GM19043 (cell line): ENCODE data around the gene RPRD1B.
A peak's percentile ranks its signal among the peaks of the same experiment; 100 is the strongest.

Experiments
- ATAC-seq: cut with Tn5 transposase; IDR thresholded peaks from one replicate; pipeline ENCODE4 v1.9.1; 2021; ENCODE audit warnings: low read depth; ENCODE audit not compliant: unreplicated experiment

RPRD1B gene

DNA sequence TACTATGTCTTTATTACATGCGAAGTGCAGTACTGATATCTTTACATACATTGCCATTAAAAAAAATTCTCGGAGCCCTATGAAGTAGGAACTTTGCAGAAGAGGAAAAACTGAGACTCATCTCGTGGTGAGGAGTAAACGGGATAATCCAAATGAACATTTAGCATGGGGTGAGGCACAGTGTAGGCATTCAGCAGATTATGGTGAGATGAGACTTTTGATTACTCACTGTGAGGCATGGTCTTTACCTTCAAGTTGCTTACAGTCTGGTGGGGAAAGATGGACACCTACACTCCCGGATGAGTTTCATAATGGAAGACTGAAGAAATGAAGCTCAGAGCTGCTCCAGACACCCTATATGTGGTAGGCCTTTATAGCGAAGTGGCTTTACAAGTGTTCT, 1.4 kb downstream of the RPRD1B start:
- ATAC-seq, result no peak

DNA sequence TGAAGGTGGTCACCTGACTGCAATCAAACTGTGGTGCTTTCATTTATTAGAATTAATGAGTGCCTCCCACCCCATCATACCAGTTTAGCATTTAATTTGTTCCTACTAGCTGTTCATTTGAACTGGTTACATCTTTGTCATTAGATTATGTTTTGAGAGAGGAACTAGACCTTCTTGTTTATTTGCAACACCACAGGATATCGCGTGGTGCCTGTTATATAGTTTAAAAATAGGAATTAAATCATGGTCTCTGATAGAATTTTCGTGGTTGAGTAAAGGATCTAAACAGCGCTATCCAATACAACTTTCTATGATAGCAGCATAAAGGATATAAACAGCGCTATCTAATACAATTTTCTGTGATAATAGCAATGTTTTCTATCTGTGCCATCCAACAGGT, 2.8 kb downstream of the RPRD1B start:
- ATAC-seq, result no peak

DNA sequence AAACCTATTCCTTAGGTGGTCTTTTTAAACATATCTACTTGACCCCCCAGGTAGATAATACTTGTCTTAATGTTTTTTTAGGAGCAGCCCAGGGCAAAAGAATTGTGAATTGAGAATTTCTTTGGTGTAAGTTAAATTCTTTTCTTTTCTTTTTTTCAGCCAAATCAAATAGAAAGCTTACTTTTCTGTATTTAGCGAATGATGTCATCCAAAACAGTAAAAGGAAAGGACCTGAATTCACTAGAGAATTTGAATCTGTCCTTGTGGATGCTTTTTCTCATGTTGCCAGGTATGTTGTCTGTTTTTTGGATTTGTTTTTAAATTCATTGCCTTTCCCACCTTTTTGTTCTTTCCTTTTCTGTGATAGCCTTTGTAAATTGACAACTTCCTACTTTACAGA, 6.7 kb downstream of the RPRD1B start:
- ATAC-seq, result no peak

DNA sequence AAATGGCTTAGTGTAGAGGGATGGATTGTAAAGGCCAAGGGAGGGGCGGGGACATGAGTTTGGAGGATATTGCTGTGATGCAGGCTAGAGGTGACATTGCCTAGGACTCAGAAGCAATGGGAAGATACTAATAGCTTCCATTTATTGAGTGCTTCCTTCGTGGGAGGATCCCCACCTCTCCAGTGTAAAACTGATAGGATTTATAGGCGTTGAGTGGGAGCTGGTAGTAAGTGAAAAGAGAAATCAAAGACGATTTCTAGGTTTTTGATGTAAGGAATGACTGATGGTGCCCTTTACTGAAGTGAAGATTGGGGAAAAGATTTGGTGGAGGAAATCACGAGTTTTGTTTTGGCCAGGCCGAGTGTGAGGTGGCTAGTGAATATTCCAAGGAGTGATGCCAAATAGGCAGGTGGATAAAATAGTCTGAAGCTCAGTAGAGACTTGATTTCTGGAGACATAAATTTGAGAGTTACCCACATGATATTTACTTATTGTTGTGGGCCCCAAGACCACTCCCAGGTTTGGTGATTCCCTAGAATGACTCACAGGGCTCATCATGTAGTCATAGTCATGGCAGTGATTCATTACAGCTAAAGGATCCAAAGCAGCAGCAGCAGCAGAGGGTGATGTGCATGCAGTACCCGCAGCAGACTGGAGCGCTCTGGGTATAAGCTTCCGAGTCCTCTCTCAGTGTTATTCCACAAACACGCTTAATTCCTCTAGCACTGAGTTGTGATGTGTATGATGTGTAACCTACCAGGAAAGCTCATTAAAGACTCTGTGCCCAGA, 10.2 kb downstream of the RPRD1B start:
- ATAC-seq, result no peak

DNA sequence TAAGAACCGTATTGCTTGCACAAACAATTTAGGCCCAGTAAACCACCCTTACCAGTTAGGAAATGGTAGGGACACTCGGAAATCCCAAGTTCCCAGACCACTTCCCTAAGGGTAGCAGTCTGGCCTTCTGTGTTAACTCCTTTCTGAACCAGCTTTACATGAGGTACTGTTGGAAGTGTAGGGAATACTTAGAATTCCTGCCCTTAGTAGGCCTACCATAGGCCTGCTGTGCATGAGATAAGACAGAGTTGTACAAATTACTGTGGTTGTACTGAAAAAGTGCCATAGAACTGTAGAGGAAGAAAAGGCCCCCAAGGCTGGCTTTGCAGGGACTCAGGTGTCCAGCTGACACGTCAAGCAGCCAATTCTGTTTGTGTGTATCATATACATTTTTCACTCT, 11.1 kb downstream of the RPRD1B start:
- ATAC-seq, result no peak

- no peak for ATAC-seq
Observed at GRCh38 chr20:38046572-38046971, 13.0 kb downstream of the RPRD1B start.

DNA sequence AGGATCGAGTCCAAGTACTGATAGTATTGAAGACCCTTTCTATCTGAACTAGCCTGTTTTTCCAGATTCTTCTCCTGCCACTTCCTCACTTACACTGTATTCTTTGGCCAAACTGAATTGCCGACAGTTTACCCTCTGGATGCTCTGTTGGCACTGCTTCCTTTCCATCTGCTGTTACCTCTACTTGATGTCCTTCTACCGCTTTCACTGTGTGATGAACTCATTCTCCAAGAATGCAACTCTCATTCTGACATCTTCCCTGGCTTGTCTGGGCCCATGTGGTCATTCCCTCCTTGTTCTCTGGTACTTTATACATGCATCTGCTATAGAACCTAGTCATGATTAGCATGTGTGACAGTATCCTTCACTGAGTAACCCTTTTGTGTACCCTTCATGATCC, 16.3 kb downstream of the RPRD1B start:
- ATAC-seq, result no peak

DNA sequence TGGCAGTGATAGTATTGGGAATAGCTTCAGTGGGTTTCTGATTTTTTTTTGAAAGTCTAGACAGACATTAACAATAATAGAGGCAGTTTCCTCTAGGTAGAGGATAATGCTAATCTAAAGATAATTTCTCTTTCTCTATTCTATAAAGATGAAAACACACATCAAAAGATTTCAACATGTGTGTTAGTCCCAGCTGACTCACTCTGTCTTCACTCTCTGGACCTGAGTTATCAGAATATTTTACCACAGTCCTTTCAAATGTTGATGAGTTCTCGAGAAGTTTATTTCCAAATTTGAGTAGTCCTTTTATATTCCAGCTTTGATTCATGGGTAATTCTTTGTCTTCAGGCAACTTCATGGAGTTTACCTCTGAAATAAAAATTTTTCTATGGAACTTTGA, 17.1 kb downstream of the RPRD1B start:
- ATAC-seq, result no peak

GRCh38 chr20:38052870-38053269, 19.3 kb downstream of the RPRD1B start:
- ATAC-seq, result no peak

DNA sequence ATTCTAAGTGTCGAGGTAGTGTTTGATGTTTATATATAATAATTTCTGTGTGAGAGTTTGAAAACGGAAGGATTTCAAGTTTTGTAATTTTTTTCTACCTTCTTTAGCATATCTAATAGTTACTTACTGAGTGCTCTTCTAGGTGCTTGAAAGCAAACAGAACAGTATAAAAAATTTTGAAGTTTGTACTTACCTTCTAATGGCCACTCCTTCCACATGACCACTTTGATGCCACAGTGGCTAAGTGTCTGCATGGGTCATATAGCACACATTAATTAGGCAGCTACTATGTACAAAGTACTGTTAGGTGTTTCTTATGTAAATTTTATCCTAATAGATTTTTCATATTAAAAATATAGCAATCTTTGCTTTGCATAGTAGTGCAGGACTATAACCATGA, 21.1 kb downstream of the RPRD1B start:
- no peak for ATAC-seq

DNA sequence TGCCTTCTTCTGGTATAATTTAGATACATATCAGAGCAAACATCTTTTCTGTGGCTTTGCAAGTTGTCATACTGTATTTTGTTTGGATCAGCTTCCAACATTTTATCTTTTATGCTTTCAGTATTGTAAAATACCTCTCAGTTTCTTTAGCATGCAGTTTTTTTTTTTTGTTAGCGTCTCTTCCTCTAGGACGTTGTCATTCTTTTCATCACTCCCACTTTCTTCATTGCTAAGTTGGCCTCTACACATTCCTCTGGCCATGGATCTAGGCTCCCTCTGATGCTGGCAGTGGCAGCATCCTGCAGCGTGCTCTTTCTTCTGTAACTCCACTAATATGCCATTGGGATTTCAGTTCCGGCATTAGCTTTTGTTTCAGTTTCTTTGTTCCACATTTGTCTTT, 21.7 kb downstream of the RPRD1B start:
- ATAC-seq, result no peak

- ATAC-seq, result no peak
Observed at GRCh38 chr20:38055848-38056247, 22.3 kb downstream of the RPRD1B start.

DNA sequence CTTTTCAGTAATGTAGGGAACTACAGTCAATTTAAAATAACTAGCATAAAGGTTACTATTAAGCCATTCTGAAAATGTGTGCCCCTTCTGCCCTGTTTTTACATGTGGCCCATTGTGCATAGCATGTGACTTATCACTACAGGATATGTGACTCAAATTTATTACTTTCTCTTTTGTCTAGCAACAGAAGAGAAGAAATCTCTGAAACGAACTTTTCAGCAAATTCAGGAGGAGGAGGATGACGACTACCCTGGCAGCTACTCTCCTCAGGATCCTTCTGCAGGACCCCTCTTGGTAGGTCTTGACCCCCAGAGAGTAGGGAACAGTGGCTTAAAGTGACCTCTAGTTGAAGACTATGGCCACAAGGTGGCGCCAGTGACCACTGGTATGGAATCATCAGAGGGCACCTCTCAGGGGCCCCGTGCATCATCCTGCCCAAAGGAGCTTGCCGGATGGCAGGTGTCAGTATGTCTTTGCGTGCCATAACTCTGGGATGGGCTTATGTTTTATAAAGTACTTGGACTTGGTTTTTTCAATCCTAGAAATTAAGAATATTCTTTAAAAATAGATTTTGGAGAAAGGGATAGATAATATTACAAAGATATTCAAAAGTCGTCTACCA, 23.9 kb downstream of the RPRD1B start:
- peak; percentile 57 for ATAC-seq

GRCh38 chr20:38059832-38060231, 26.3 kb downstream of the RPRD1B start:
- no peak for ATAC-seq

DNA sequence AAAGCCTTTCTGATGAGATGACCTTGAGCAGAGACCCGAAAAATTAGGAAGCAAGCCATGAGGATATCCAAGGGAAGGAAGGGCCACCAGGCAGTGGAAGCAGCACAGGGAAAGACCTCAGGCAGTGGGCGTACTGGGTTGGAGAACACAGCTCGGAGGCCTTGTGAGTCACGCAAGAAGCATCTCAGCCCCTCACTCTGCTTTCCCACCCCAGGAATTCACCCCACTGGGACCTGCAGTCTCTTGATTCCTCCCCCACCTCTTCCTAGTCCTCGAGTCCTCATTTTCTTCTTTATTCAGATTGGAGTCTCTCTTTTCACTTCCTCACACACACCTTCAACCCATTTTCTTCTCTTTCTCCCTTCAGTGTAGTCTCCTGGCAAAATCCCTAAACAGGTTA, 27.0 kb downstream of the RPRD1B start:
- no peak for ATAC-seq

DNA sequence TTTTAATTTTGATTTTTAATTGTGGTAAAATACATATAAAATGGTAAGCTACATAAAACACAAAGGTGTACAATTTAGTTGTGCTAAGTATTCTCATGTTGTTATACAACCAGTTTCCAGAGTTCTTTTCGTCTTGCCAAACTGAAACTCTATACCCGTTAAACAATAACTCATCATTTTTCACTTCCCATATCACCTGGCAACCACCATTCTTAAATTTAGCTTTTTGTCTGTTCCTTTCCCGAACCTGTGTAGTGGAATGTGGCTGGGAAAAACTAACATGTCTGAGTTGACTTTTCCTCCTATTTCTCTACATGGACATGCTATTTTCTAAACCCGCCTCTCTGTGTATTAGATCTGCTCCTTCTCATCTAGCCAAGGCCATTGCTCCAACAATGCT, 27.6 kb downstream of the RPRD1B start:
- ATAC-seq, result no peak

DNA sequence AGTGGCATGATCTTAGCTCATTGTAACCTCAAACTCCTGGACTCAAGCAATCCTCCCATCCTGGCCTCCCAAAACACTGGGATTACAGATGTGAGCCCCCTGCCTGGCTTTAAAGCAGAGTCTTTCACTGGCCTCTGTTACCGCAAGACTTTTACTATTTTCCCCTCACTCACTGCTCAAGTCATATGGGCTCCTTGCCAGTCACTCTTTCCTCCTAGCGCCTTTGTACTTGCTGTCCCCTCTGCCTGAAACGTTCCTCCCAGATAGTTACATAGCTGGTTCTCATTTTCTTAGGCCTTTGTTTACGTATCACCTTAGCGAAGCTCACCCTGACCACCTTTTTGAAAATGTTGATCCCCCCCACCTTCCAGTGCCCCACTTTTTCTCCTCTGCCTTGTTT, 29.3 kb downstream of the RPRD1B start:
- ATAC-seq, result no peak

- ATAC-seq, result no peak
Observed at GRCh38 chr20:38063911-38064530, 30.5 kb downstream of the RPRD1B start.

DNA sequence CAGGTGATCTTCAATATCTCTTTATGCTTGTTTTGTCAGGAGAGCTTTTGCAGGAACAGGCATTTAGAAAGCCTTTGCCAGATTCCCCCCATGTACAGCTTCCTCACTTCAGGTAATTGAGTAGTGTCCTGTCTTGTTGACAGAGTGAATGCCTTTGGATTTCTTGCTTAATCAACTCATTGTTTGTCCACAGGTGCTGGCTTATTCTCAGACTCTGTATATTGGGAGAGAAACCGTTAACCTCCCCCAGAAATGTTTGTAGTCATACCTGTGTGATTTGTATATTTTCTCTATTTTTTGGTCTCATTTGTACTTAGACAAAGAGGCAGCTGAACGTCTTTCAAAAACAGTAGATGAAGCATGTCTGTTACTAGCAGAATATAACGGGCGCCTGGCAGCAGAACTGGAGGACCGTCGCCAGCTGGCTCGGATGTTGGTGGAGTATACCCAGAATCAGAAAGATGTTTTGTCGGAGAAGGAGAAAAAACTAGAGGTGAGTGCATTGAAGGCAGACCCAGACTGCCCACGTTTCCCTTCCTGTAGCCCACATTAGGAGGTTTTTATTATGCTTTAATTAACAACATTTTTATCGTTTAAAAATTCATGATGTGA, 32.3 kb downstream of the RPRD1B start:
- no peak for ATAC-seq

DNA sequence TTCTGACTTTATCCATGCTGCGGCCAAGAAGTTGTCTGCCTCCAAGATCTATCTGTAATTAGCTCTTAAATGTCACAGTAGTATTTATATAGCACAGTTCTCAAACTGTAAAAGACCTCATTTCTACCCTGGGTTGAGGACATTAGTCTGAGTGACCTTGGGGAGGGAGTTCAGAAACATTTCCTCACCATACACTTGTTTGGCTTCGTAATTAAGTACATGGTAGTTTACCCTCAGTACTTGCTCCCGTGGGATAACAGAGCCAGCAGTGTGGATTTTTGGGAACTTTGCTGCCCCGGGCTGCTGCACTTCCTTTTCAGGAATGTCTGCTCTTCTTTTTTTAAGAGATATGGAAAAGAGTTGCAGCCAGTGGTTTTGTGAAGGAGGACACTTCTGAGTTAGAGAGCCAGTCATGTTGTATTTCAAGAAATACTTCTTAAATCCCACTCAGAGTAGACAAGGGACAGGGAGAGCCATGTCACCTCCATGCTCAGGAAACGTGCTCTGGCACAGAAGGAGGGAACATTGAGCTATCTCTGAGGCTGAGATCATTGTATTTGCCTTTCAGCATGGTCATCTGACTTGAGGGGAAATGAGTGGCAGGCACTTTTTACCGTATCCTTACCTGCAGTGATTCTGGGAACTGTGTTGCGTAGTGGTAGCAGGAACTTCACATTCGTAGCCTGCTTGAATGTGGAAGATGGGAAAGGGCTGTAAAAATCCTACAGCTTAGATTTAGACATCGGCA, 33.6 kb downstream of the RPRD1B start:
- no peak for ATAC-seq
